Measurements from ENCODE around the gene JAZF1.

JAZF1 gene

GRCh38 chr7:28180364-28181147, at the start of gene JAZF1:
Gene JAZF1, minus strand, starts transcription at chr7:28180795.
- DNase-seq, result peak; percentile 5

DNA sequence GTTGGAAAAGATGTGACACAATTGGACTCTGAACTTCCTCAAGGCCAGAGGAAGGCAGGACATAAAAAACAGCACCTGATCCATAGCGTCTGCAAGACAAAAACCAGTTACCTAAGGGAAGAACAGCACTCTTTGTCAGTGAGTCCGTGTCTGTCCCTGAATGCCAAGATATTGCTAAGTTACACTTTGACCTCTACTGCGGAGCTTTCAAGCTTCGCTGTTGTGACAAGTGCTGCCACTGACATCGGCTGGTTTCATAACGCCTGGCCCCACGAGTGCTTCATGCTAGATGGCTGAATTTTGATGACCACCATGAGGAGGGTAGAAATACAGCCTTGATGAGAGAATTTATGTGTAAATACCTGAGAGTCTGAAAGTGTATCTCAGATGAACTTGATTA, 49.7 kb upstream of the JAZF1 start:
- no peak for DNase-seq

DNA sequence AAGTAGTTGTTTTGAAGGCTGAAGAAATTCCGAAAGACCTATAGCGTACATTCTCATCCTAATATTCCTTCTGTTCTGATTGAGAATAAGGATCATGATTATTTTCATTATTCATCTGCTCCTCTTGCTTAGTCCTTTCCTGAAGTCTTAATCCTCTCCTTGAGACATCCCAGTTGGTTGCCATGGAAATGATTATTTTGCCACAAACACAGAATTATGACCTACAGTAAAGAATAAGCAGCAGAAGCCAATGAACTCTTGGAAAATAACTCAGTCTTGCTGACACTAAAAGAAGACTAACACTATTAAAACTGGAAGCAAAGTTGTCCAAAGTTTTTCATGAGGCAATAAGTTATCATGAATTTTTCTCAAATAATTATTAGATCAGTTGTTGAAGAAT, 47.8 kb upstream of the JAZF1 start:
- no peak for DNase-seq

GRCh38 chr7:28226003-28226402, 45.4 kb upstream of the JAZF1 start:
- DNase-seq, result no peak

DNA sequence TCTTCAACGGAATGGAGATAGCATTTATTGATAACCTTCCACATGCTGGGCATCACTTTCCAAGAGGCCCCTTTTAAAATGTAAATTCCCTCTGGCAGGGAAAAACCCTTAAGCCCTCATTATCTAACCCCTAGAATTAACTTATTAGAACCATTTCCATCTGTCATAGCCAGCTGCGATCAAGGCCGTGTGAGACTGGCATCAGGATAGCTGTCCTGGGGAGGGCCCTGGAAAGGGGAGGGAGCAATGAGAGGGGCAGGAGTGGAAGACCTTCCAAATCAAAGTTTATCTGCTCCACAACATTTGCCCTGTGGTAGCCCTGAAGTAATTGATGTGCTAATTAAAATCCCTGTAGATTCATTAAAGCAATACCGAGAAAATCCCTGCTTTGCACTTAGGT, 45.0 kb upstream of the JAZF1 start:
- DNase-seq, result no peak

DNA sequence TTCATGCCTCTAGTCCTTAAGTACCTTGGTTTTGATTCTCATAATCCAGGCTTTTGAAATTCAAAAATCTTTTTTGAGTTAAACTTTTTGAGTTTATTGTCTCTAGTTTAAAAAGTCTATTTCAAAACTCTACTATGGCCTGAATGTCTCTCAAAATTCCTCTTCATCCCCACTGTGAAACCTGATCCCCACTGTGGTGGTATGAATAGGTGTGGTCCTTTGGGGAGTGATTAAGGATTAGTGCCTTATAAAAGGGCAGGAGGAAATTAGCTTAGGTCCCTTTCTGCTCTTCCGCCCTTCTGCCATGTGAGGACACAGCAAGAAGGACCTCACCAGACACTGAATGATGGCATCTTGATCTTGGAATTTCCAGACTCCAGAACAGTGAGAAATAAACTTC, 44.1 kb upstream of the JAZF1 start:
- DNase-seq, result no peak

DNA sequence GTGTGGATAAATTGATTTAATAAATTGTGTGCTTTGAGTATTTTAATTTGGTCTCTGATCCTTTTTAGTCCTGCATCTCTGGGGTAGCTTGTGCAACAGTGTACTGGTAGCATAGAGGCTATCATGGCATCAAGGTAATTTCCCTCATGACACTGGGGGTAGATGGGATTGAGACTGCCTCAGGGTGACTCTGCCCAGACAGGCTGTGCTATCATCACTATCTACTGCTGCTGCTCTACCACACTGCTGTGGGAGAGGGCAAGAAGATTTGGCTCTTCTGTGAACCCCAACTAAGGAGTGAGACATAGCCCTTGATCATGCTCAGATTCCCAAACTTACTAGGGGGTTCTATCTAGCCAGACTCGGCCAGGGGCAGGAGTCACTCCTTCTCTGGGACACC, 43.6 kb upstream of the JAZF1 start:
- no peak for DNase-seq

DNA sequence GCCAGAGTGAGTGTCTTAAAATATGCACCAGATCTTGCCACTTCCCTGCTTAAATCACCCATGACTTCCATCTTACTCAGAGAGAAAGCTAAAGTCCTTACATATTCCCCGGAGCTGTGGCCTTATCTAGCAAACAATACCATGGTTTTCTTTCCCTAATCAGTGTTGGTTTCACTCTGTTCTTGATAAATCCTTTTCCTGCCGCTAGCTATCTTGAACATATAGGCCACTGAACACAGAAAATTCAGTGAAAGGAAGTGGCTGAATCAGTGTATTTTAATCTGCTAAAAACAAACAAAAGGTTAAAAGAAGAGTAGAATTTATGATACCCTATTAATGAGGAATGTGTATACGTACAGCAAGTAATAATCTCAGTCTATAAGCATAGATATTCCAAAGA, 42.0 kb upstream of the JAZF1 start:
- no peak for DNase-seq

DNA sequence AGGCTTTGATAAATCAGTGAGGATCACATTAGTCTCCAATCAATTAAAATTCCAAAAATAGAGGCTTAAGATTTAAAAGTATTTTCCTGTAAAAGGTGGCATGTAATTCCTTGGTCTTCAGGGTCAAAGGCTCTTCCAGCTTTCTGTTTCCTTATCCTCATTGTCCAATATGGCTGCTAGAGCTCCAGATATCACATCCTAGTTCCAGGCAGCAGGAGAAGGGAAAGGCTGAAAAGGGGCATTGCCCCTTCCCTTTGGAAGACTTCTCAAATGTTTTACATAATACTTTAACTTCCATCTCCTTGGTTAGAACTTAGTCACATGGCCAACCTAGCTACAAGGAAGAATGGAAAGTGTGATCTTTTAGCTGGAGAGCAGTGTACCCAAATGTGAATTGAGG, 39.2 kb upstream of the JAZF1 start:
- DNase-seq, result no peak

- DNase-seq, result no peak
These were observed 36.5 kb upstream of the JAZF1 start for GRCh38 chr7:28217143-28217542.

GRCh38 chr7:28211006-28211405, 30.4 kb upstream of the JAZF1 start:
- DNase-seq, result peak; percentile 25

DNA sequence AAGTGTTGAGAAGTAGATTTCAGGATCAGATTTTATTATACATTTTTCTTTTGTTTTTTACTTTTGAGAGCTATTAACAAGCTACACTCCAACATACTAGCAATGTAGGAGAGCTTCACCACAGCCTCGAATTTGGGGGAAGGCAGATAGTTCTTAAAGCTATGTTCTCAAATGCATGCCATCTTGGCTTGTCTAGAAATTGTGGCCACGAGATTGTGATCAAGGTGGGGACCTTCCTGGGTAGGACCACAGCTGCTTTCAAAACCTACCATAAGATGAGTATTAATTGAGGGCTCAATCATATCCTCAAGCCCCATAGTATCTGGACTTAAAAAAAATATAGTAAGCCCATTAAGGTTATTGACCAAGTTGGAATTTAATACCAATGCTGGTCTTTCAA, 27.9 kb upstream of the JAZF1 start:
- no peak for DNase-seq

- DNase-seq, result no peak
These were observed 27.0 kb upstream of the JAZF1 start for GRCh38 chr7:28207486-28208158.

DNA sequence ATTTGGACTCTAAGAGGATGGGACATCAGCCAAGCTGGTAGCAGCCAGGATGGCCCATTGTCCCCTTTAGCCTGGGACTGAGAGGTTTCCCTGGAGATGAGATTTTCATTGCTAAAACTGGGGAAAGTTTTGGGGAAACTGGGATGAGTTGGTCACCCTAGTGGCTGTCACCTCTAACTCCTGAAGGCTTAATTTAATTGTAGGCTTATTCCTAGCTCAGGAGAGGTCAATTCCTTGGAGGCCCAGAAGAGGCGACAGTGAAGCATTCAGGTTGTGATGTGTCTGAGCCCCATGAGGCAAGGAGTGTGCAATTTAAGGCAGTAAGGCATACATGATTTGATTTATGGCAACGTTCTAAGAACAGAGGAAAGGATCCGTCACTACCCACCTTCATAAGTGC, 24.9 kb upstream of the JAZF1 start:
- no peak for DNase-seq

- DNase-seq, result no peak
These were observed 23.1 kb upstream of the JAZF1 start for GRCh38 chr7:28203508-28204240.

- no peak for DNase-seq
These were observed 21.6 kb upstream of the JAZF1 start for GRCh38 chr7:28202222-28202621.

DNA sequence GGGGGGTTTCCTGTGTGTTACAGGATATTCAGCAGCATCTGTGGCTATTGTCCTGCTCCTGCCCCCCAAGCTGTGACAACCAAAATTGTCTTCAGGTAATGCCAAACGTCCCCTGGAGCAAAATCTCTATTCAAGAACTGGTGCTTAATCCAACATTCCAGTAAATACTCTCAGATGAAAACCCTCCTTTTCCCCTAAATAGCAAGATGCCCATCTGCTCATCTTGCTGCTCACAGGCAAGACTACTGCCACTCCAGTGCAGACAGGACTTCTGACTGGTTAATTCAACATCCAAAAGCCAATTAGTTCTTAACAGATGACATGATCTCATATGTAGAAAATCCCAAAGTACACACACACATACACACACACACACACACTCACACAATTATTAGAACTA, 20.5 kb upstream of the JAZF1 start:
- no peak for DNase-seq

DNA sequence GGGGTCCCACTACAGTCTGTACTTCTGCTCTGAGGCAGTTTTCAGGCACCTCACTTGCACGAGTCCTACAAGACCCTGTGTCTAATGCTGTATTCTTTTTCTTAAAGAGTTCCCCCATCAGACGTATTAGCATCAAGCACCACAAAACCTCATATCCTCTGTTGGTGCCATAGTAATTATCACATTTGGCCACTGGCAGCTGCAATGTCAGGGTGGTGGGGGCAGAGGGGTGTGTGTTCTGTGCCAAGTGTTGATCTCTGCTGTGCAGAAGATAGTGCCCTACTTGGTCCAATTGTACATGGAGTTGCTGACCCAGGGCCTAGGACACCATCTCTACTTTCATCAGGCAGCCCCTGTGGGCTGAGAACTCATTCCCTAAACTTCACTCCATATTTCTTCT, 20.0 kb upstream of the JAZF1 start:
- no peak for DNase-seq

DNA sequence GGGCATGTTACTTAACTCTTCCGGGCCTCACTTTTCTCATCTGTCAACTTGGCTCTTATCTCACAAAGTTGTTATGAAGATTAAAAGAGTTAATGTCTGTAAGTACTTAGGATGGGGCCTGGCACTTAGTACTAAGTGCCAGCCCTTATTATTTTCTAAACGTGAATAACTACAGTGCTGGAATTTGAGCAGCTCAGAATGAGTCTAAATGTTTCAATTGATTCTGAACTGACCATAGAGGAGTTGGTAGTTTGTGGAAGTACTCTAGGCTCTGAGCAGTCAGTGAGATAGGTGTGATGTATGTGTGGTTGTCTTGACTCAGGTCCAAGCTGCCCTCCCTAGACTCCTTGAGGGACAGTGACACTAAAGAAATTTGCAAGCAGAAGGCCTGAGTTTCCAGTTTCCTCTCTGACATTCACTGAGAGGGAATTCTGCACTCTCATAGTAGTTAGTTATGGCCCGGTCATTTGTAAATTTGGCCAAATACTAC, 18.5 kb upstream of the JAZF1 start:
- no peak for DNase-seq

GRCh38 chr7:28195910-28196620, 15.5 kb upstream of the JAZF1 start:
- no peak for DNase-seq

- DNase-seq, result peak; percentile 67
These were observed 12.4 kb upstream of the JAZF1 start for GRCh38 chr7:28192786-28193585.

- DNase-seq, result peak; percentile 58
These were observed 11.2 kb upstream of the JAZF1 start for GRCh38 chr7:28191751-28192150.
